CD4-positive, alpha-beta T cell (primary cell): Measurements from ENCODE around the gene PTGER4. TPM values are rescaled to one million over a fixed set of nuclear protein-coding genes. Genes with fewer than 3 reads are reported as not detected.

ENCODE experiments used
- ATAC-seq: fragments of 200-7000 bp; cut with Tn5 transposase; one replicate; pipeline ENCODE4 v1.10.0; 2022; ENCODE audit warnings: mild to moderate bottlenecking; ENCODE audit not compliant: poor library complexity
- CTCF ChIA-PET: fragments of 350-600 bp; sonication (Branson Sonifier 250); formaldehyde crosslinking; loops from one replicate; lab custom pipeline; 2021; ENCODE audit warnings: antibody characterized with exemption, inconsistent platforms; lab: Charles Lee
- POLR2A ChIA-PET: fragments of 350-600 bp; sonication (Branson Sonifier 250); formaldehyde crosslinking; loops from one replicate; lab custom pipeline; 2021; ENCODE audit warnings: antibody characterized with exemption, inconsistent platforms; lab: Charles Lee
- DNase-seq, 14 experiments: peaks; one replicate each; pipeline ENCODE4 v3.0.0-alpha.2; 2013 to 2020; ENCODE audit warnings: mixed read lengths in 2 of 14
- H3K27ac ChIP-seq, 2 donors: one replicate each; pipeline versions ENCODE4 v1.5.1 to v1.7.0; 2013; ENCODE audit warnings: low read length in 2 of 2, low read depth in 1 of 2, mild to moderate bottlenecking in 1 of 2
- H3K27me3 ChIP-seq, 2 experiments: 1 replicate in 1 of 2; 2 replicates in 1 of 2; pipeline versions ENCODE4 v1.6.1 to v1.7.0; 2013; ENCODE audit warnings: low read length in 2 of 2, control low read depth in 1 of 2, mild to moderate bottlenecking in 1 of 2, moderate library complexity in 1 of 2; ENCODE audit not compliant: insufficient read depth in 2 of 2, control insufficient read depth in 1 of 2
- H3K36me3 ChIP-seq: one replicate; pipeline ENCODE4 v1.6.1; 2013; ENCODE audit warnings: low read length, control low read depth; ENCODE audit not compliant: insufficient read depth
- H3K4me1 ChIP-seq: one replicate; pipeline ENCODE4 v1.6.1; 2013; ENCODE audit warnings: low read length, control low read depth; ENCODE audit not compliant: insufficient read depth
- H3K4me3 ChIP-seq: one replicate; pipeline ENCODE4 v1.5.1; 2013; ENCODE audit warnings: mild to moderate bottlenecking, low read length, moderate library complexity
- H3K9me3 ChIP-seq, 2 experiments: 1 replicate in 1 of 2; 2 replicates in 1 of 2; pipeline versions ENCODE4 v1.6.1 to v1.7.0; 2013; ENCODE audit warnings: low read length in 2 of 2, mild to moderate bottlenecking in 2 of 2, control low read depth in 1 of 2, moderate library complexity in 1 of 2; ENCODE audit not compliant: control insufficient read depth in 1 of 2, insufficient read depth in 1 of 2
- H3K27ac Mint-ChIP-seq: one replicate; pipeline ENCODE4 v1.8.0; 2020; ENCODE audit warnings: mixed read lengths
- H3K27me3 Mint-ChIP-seq: one replicate; pipeline ENCODE4 v1.8.0; 2021; ENCODE audit warnings: mixed read lengths
- H3K36me3 Mint-ChIP-seq: one replicate; pipeline ENCODE4 v1.8.0; 2021; ENCODE audit warnings: low read depth, mixed read lengths
- H3K4me1 Mint-ChIP-seq: one replicate; pipeline ENCODE4 v1.8.0; 2021; ENCODE audit warnings: low read depth, mixed read lengths
- H3K4me3 Mint-ChIP-seq: one replicate; pipeline ENCODE4 v1.8.0; 2020; ENCODE audit warnings: mild to moderate bottlenecking, mixed read lengths
- H3K9me3 Mint-ChIP-seq: one replicate; pipeline ENCODE4 v1.8.0; 2020; ENCODE audit warnings: mixed read lengths
- CTCF ChIP-seq: fragments of 200-600 bp; IDR thresholded peaks from one replicate; pipeline ENCODE4 v1.8.0; 2022; ENCODE audit warnings: antibody characterized with exemption, mild to moderate bottlenecking
- intact Hi-C, 2 experiments: fragments of 100-400 bp; cut with DNase I in 1 of 2; cut with micrococcal nuclease in 1 of 2; formaldehyde crosslinking; loops; one replicate each; pipeline versions ENCODE4 v1.15.1 to v1.9.0; 2023 to 2025; cut with DNase I, micrococcal nuclease
- total RNA-seq, 174 experiments: library from RNA in 2 of 174; stranded (reverse) in 2 of 174; gene quantifications; one replicate each; pipeline ENCODE4 v1.2.3 and lab custom pipeline; 2021 to 2026

PTGER4 gene
- total RNA-seq, 2 experiments from 2014 or later = 352 to 356 TPM

GRCh38 chr5:40690267-40690666 lies 10.6 kb downstream of the PTGER4 start:
- peak overlapping the region in 1 of 2 donors; percentile 33 for H3K27ac ChIP-seq
- Mint-ChIP-seq H3K27me3 (no peaks in the 10 kb centered on the region), H3K4me3 (peak overlapping the region; percentile 27), H3K36me3 (peaks cover 93% of the 10 kb centered on the region), H3K4me1 (peaks cover 73% of the 10 kb centered on the region), H3K9me3 (no peaks in the 10 kb centered on the region), H3K27ac (peak overlapping the region; percentile 34)
- peaks cover 32% of the 10 kb centered on the region for H3K4me1 ChIP-seq
- ChIA-PET POLR2A (no interaction called here), CTCF (interaction anchor here (1.7 kb wide), 1 partner anchor 279 kb away, joined by 3 read pairs; no protein-coding TSS in a partner anchor)
- H3K27me3 ChIP-seq = no peaks in the 10 kb centered on the region
- no peaks in the 10 kb centered on the region for H3K9me3 ChIP-seq
- no peak for ATAC-seq
- peaks cover 67% of the 10 kb centered on the region for H3K36me3 ChIP-seq
- intact Hi-C loops = loop anchor here in 1 of 2 experiments (5.0 kb wide), 2 partner anchors 142 to 1093 kb away; no protein-coding TSS in a partner anchor
- no peak overlapping the region for H3K4me3 ChIP-seq
- TF ChIP-seq CTCF = no peak
- DNase-seq = no peak

- Histone ChIP-seq H3K9me3 (no peaks in the 10 kb centered on the region), H3K27me3 (no peaks in the 10 kb centered on the region), H3K4me1 (peaks cover 26% of the 10 kb centered on the region), H3K27ac (no peak overlapping the region), H3K4me3 (no peak overlapping the region), H3K36me3 (peaks cover 75% of the 10 kb centered on the region)
- H3K9me3 Mint-ChIP-seq = no peaks in the 10 kb centered on the region
- ATAC-seq = no peak
- H3K27ac Mint-ChIP-seq = peak overlapping the region; percentile 43
- DNase-seq = no peak
- peaks cover 92% of the 10 kb centered on the region for H3K36me3 Mint-ChIP-seq
- peaks cover 57% of the 10 kb centered on the region for H3K4me1 Mint-ChIP-seq
- POLR2A ChIA-PET = interaction anchor here (0.7 kb wide), 1 partner anchor 40 kb away, joined by 3 read pairs; no protein-coding TSS in a partner anchor
- no peaks in the 10 kb centered on the region for H3K27me3 Mint-ChIP-seq
- peak overlapping the region; percentile 18 for H3K4me3 Mint-ChIP-seq
- intact Hi-C loops = loop anchor here in 1 of 2 experiments (1.0 to 5.0 kb wide), 4 partner anchors 39 to 1095 kb away; no protein-coding TSS in a partner anchor
- CTCF ChIA-PET = no interaction called here
- no peak for TF ChIP-seq CTCF
These were observed 12.2 kb downstream of the PTGER4 start for GRCh38 chr5:40691894-40692293.

- H3K36me3 Mint-ChIP-seq = peaks cover 92% of the 10 kb centered on the region
- H3K9me3 Mint-ChIP-seq = no peaks in the 10 kb centered on the region
- Histone ChIP-seq H3K27me3 (no peaks in the 10 kb centered on the region), H3K4me1 (peaks cover 16% of the 10 kb centered on the region), H3K36me3 (peaks cover 85% of the 10 kb centered on the region), H3K4me3 (no peak overlapping the region), H3K27ac (no peak overlapping the region), H3K9me3 (no peaks in the 10 kb centered on the region)
- intact Hi-C loops = loop anchor here in 1 of 2 experiments (5.0 kb wide), 2 partner anchors 138 to 1097 kb away; no protein-coding TSS in a partner anchor
- TF ChIP-seq CTCF = no peak
- no peak for DNase-seq
- ATAC-seq = peak; percentile 22
- peaks cover 32% of the 10 kb centered on the region for H3K4me1 Mint-ChIP-seq
- H3K27me3 Mint-ChIP-seq = no peaks in the 10 kb centered on the region
- H3K4me3 Mint-ChIP-seq = no peak overlapping the region
- POLR2A ChIA-PET = no interaction called here
- H3K27ac Mint-ChIP-seq = peak overlapping the region; percentile 20
- CTCF ChIA-PET = no interaction called here
These were observed 14.7 kb downstream of the PTGER4 start for GRCh38 chr5:40694433-40694832.
